Measurements from ENCODE around the gene RBMS2.

DNA sequence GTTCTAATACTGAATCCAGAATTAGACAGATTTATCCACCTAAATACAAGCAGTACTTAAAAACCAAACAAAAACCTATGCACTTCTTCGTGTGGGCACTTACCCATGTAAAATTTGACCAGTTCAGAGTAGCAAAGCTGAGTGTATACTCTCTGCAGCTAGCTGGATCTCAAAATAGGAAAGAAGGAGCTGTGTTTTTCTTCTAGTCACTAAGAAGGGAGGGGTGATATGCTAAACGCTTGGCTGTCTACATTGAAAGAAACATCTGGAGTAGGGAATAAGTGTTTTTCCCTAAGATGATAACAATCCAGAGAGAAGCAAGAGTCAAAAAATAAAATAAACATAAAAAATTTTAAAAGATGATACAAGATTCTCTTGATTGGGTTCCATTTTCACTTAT is 20.0 kb downstream of the RBMS2 start:
- TF ChIP-seq, protein P1, sequence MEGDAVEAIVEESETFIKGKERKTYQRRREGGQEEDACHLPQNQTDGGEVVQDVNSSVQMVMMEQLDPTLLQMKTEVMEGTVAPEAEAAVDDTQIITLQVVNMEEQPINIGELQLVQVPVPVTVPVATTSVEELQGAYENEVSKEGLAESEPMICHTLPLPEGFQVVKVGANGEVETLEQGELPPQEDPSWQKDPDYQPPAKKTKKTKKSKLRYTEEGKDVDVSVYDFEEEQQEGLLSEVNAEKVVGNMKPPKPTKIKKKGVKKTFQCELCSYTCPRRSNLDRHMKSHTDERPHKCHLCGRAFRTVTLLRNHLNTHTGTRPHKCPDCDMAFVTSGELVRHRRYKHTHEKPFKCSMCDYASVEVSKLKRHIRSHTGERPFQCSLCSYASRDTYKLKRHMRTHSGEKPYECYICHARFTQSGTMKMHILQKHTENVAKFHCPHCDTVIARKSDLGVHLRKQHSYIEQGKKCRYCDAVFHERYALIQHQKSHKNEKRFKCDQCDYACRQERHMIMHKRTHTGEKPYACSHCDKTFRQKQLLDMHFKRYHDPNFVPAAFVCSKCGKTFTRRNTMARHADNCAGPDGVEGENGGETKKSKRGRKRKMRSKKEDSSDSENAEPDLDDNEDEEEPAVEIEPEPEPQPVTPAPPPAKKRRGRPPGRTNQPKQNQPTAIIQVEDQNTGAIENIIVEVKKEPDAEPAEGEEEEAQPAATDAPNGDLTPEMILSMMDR (IDR thresholded peaks at IDR 0.05) = no peak
- TF ChIP-seq POLR2A (IDR thresholded peaks at IDR 0.05) (no peak), EP300 (IDR thresholded peaks at IDR 0.05) (no peak)

Data from tibial nerve (tissue), 4 donors.